ENCODE data around the gene EEPD1.

- TF ChIP-seq, protein P1, sequence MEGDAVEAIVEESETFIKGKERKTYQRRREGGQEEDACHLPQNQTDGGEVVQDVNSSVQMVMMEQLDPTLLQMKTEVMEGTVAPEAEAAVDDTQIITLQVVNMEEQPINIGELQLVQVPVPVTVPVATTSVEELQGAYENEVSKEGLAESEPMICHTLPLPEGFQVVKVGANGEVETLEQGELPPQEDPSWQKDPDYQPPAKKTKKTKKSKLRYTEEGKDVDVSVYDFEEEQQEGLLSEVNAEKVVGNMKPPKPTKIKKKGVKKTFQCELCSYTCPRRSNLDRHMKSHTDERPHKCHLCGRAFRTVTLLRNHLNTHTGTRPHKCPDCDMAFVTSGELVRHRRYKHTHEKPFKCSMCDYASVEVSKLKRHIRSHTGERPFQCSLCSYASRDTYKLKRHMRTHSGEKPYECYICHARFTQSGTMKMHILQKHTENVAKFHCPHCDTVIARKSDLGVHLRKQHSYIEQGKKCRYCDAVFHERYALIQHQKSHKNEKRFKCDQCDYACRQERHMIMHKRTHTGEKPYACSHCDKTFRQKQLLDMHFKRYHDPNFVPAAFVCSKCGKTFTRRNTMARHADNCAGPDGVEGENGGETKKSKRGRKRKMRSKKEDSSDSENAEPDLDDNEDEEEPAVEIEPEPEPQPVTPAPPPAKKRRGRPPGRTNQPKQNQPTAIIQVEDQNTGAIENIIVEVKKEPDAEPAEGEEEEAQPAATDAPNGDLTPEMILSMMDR (IDR thresholded peaks at IDR 0.05) = no peak
- TF ChIP-seq EZH2 (IDR thresholded peaks at IDR 0.05) = no peak
- no peak for TF ChIP-seq EZH2phosphoT487 (IDR thresholded peaks at IDR 0.05)
These were observed 155.0 kb downstream of the EEPD1 start for GRCh38 chr7:36308031-36308430.

Measured in neural progenitor cell (in vitro differentiated cells).